Activated T-helper 1 cell treated with anti-CD3 and anti-CD28 coated beads, Interleukin-2, amount 50 U/mL, for 16 hours (primary cell): ENCODE results near the gene MTA3.

Experiments used
- DNase-seq, 2 donors: peaks; one replicate each; pipeline ENCODE4 v3.0.0-alpha.2; 2020; ENCODE audit warnings: low read depth in 1 of 2, low spot score in 1 of 2

The MTA3 gene

GRCh38 chr2:42784204-42784880 lies 215.9 kb downstream of the MTA3 start:
- DNase-seq = no peak

DNA sequence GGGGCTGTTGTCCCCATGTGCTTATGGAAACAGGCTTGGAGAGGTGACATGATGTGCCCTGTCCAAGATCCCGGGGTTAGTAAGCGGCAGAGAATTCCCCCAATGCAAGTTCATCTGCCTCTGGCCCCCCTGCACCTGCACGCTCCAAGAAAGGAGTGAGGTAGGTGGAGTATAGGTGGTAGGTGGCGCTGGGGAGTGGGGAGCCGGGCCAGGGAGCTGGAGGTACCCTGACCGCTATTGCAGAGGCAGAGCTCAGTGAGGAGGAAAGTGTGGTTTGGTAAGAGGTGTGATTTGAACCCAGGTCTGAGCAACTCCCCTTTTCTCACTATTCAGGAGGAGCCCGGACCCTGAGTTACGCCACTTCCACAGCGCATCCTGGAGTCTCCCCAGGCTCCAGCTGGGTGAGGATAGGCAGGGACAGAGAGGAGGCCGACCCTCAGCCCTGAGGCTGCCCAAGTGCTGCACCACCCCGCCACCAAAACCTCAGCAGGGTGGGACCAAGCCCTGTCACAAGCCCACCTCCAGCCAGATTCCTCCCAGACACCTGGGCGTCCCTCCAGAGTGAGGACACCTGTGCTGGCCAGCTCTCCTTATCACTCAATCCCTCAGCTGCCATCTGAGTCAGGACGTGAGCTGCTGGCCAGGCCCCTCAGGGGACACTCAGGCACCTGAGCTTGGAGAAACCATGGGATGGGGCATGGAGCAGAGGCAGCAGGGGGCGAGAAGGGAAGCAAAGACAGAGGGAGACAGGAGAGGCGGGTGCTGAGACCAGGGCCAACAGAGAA lies 218.3 kb downstream of the MTA3 start:
- no peak for DNase-seq

GRCh38 chr2:42787424-42787787 lies 219.0 kb downstream of the MTA3 start:
- DNase-seq = no peak

DNA sequence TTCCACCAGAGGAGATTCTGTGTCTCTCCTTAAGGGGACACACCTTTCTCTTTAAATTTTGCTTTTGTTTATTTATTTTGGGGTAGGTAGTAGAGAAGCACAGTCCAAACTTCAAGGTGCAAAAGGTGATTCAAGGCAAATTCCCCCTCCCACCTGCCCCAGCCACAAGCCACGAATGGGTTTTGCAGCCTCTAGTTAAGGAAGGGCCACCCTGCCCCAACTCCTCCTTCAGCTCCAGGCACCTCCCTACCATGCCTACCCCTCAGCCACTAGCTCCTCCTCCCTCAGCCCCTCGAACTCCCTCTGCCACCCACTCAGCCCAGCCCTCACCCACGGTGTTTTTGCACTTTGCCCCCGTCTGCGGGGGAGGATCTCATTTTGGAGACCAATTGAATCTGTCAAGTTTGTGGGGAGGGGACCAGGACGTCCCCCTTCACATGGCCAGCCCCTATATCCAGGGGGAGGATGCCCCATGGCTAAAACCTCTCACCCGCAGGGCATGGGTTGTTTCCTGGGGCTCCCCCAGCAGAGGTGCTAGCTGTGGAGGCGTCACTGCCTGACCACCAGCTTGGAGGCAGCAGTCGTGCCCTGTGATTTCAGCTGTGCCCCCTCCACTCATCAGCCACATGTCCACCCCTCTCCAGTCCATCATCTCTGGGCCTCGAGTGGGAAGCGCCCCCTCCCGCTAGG lies 219.5 kb downstream of the MTA3 start:
- no peak for DNase-seq

DNA sequence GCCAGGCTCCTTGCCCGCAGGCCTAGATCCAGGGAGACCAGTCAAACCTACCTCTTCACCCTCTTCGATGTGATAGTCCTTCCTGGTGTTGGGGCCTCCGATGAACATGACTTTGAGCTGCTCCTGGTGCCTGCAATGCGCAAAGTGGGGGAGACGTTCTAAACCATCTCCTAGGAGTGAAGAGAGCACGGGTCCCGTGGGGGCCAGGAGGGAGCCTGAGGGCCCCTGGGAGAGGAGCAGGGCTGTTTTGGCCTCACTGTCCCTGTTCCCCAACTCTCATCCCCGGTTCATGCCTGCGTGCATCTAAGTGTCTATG lies 220.0 kb downstream of the MTA3 start:
- DNase-seq = no peak

DNA sequence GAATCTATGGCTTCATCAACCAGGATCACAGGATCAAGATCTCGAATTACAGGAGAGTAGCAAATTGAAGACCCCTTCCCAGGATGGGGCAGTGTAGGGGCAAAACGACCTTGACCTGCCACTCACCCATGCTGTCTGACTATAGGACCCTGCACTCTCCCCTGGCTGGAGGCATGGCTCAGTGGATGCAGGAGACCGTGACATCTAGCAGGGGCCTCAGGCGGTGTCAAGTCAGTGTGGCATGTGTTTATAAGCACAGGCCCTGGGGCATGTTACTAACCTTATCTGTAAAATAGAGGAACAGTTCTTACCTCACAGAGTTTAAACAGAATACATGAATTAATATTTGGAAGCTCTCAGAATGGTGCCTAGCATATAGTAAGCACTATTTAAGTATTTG lies 220.4 kb downstream of the MTA3 start:
- no peak for DNase-seq

GRCh38 chr2:42789751-42790150 lies 221.3 kb downstream of the MTA3 start:
- DNase-seq = no peak

DNA sequence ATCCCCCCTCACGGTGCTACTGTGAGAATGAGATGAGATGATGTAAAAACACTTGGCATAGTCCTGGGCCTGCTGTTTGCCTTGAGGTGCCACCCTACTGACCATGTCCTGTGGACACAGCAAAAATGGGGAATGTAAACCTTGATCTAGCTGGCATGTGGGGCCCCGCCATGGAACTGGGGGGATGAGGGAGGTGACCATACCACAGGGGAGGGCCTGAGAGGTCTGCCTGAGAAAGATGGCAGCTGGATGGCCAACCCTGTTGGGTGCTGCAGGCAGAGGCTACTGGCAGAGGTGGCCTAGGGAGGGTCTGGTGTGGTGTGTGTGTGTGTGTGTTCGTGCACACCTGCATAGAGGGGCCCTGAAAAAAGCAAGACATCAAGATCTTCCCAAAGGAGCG lies 223.2 kb downstream of the MTA3 start:
- DNase-seq = no peak

DNA sequence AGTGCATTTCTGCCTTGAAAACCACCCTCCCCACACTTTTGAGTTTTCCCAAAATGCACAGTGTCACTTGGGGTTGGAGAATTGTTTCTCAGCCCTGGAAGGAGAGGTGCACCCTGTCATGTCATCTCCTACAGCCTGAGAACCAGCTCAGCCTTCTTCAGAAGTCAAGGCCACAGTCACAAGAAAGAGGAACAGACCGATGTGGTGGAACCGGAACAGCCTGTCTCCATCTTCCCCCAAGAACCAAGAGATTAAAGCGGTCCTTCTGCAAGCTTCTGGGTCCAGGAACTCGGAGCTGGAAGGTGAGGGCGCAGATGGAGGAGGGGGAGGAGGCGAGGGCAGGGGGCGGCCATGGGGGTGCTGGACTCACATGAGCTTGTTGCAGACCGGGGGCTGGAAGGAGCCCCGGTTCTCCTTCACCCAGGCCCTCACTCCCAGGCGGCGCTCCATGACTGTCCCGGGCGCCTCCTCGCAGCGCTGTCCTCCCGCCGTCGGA lies 223.7 kb downstream of the MTA3 start:
- no peak for DNase-seq

- DNase-seq = no peak
These were observed 224.3 kb downstream of the MTA3 start, which contains the start of gene HAAO for GRCh38 chr2:42792583-42793333. Gene HAAO, minus strand, starts transcription at chr2:42792583. Its CDS starts 47 bp downstream, at chr2:42792536.

- DNase-seq = no peak
These were observed 225.2 kb downstream of the MTA3 start for GRCh38 chr2:42793334-42794270.

GRCh38 chr2:42794271-42795046 lies 226.0 kb downstream of the MTA3 start:
- DNase-seq = no peak

GRCh38 chr2:42795275-42795674 lies 226.8 kb downstream of the MTA3 start:
- no peak for DNase-seq

- DNase-seq = no peak
These were observed 227.4 kb downstream of the MTA3 start for GRCh38 chr2:42795841-42796301.

DNA sequence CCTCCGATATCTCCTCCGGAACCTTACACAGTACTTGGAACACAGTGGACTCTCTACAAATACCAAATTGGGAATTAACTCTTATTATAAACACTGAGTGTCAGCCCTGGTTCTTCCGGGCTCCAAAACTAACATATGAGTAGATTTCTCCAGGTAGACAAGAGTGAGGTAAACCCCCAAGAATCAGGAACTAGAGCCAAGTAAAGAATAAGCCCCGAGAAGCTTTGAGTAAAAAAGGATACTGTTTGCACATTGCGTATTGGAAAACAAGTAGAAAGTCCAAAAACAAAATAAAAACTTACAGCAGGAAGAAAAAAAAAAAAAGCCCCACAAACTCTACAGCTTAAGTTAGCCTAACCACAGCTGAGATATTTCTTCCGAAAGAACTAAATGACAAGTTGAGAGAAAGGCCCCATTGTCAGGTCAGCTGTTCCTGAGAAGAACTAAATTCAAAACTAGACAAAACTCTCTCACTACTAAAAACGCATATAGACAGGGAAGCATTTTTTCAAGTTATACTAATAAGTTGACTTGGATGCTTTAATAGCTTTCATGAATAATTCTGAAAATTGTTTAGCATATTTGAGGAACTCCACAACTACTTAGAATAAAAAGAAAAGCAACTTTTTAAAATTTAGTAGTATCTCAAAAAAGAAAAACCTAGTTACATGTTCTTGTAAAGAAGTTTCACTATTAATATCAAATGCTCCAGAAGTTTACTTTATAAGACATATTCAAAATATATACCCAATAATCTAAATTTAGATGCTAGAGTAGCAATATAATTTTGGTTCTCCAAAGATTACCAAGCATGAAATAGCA lies 228.2 kb downstream of the MTA3 start:
- no peak for DNase-seq

DNA sequence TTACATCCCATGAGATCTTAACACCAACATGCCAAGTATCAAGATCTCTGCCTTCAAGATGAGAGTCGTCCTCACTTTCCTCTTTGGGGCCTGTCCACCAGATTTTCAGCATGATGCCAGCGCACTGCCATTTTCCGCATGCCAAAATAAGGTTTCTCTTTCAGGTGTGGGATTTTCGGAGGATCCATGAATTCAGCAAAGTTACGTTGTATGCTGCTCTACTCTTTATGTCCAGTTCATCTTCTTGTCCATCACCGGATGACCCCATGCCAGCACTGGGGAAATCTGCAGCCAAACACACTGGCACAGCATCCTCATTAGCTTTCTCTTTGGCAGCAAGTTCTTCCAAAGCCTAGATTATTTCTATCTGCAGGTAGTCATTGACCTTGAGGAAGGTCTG lies 228.8 kb downstream of the MTA3 start:
- no peak for DNase-seq

- DNase-seq = no peak
These were observed 231.4 kb downstream of the MTA3 start for GRCh38 chr2:42799881-42800280.

DNA sequence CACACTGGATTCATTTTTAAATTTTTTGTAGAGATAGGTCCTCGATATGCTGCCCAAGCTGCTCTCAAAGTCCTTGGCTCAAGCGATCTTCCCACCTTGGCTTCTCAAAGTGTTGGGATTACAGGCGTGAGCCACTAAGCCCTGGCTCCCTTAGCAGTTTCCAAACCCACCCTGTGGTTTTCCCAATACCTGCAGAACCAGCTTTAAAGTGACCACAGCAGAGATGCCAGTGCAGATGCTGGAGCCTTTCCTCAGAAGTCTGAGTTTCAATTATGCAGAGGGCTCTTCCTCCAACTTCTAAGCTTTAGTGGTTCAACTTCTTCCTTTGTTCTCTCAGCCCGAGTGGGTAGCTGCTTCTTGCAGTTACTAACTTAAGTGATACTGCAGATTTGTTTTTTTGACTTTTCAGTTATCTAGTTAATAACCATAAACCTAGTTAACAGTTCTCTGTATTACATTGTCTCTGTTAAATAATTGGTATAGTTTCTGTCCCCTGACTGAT lies 232.1 kb downstream of the MTA3 start:
- DNase-seq = no peak
